Ecto neural progenitor cell (in vitro differentiated cells): ENCODE data around the gene KCTD6.

Source experiments
- DNase-seq: peaks from one replicate; pipeline ENCODE4 v3.0.0-alpha.2; 2018; ENCODE audit warnings: low spot score

The KCTD6 gene

DNA sequence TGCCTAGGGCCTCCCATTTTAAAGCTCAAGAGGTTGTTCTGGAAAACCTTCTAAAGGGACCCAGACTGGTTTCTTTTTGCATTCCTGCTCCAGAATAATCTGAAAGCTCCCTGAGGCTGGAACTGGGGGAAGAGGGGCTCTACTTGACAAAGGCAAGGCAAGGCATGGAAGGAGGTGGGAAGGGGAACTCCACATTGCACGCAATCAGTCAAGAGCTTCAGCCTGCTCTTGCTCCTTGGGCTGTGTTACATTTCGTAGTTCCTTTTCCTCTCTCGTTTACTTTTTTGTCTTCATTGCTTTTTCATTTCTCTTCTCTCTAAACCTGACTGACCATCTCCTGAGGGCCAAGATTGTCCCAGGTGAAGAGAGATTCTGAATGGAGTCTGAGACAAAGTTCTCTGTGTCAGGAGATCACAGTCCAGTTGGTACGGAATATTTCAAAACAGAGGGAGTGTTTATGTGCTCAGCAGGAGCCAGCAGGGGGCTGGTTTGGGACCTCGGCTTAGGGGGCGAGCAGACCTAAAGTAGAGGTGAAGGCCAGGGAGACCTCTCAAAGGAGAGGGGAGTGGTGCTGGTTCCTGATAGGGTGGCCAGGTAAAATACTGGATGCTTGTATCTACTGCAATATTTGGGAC lies 6.0 kb upstream of the KCTD6 start:
- no peak for DNase-seq

DNA sequence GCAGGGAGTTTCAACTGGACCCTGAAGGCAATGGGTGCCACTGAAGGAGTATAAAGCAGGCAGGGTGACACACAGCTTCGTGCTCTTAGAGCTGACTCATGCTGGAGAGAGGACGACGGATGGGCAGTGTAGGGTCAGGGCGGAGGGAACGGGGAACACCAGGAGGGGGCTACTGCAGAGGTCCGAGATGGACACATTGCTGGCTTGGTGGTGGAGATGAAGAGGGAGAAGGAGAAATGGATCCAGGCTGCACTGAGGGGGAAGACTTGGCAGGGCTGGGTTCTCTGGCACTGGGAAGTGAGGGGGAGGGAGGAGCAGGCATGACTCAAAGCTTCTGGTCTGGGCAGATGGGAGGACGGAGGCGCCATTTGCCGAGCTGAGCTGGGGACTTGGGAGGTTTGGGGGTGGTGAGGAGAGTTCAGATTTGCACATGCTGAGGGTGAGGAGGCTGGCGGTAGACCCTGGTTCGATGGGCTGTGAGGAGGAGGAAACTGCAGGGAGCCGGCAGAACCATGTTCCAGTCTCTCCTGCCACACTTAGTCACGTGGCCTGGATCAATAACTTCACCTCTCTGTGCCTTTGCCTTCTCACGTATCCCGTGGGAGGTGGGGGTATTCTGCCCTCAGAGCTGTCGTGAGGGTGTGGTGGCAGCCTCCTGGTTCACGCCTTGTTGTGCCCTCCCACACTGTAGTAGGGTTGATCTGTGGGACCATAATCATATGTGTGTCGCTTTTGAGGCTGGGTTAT lies 4.6 kb upstream of the KCTD6 start:
- no peak for DNase-seq

GRCh38 chr3:58488967-58489366 lies 2.9 kb upstream of the KCTD6 start:
- DNase-seq: no peak

DNA sequence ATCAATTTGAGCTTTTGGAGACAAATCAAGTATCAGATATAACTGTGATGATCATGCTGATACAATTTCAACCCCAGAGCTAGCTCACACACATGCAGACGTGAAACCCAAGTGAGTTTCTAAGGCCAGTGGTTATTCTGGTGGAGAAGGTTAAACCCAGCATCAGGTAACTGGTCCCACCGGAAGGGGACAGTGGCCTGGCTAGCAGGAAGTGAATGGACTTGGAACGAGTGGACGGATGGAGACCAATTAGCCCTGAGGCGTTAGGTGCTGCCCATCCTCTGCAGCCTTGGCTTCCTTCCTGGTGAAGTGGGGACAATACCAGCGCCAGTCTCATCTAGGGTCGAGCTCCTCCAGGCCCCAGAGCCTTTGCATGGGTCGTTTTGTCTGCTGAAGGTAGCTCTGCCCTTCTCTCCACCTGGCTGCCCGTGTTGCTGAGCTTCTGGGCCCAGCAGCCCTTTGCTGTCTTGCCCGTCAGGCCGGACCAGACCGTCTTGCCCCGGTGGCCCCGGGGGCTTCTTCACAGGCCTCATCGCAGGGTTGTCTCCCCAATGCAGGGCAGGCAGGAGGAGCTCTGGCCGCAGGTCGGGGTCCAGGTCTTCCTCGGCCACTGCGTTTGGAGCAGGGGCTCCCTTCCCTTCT lies 915 bp upstream of the KCTD6 start:
- DNase-seq: peak; percentile 58

DNA sequence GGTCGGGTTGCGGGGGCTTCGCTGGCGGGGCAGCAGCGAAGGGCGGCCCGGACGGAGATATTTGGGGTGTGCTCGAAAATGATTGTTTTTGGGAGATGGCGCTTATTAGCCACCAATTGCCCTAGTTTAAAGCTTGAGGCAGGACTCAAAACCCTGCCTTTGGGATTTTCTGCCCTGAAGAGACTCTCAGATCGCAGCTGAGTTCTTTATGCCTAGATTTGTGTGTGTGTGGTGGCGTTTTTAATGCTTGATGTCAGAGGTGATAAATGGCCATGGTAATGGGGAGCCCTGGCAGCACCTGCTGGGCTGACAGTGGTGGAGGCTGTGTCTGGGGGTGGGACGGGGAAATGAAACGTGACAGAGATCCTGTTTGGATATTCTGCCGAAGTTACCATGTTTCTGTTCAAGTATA lies 604 bp downstream of the KCTD6 start:
- no peak for DNase-seq

GRCh38 chr3:58494107-58494506 lies 2.2 kb downstream of the KCTD6 start:
- no peak for DNase-seq

DNA sequence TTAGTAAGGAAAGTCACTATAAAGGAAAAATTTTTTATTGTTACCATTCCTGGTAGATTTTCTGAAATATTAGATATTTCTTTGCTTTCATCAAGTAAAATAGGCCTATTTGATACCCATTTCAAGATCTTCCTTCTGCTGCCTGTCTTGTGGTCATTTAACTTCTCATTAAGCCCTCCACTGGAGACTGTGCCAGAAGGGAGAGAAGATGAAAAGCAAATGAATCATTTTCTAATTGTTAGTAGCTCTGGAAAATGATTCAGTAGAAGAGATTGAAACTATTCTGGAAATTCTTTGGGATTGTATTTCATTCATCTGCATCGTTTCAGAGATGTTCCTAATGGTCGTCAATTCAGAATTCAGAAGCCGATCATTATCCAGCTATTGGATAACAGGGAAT lies 3.2 kb downstream of the KCTD6 start:
- no peak for DNase-seq

DNA sequence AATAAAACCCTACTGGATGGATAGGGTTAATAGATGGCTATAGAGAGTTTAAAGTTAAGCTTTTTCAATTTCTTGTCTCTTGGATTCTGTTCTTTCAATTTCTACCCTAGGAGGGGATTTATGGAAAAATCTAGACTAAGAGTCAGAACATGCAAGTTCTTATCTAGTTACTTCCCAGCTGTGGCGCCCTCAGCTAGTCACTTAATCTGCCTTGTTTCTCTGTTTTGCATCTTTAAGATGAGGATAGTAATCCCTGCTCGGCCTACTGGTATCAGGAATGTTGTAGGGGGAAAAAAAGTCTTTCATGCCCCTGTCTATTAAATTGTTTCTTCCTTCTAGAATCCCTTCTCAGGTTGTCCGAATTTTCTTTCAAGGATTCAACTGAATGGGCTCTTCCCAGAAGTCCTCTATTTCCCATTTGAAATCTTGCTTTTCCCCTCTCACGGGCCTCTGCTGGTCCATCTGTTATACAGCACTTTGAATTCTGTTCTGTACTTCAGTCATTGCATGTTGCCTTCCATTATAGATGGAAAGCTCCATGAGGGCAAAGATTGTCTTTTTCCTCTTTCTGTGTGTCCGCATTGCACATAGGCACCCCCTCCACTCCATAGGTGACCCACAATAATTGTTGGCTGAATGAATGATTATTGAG lies 4.4 kb downstream of the KCTD6 start:
- no peak for DNase-seq

DNA sequence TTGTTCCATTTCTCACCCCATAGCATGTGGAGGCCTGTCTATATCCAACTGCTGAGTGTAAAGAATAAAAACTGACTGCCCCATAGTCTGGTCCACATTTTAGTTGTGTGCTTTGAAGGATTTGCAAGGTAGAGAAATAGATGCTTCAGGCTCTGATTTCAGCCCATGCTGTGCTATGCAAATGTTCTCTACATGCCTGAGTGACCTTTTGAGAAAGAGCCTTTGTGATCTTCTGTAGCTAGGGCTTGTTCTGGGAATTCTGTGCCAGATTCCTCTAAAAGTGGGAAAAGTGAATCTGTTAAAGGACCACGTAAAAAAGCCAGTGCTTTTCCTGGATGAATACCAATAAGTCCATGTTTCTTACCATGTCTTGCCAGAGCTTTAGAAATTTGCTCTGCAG lies 5.2 kb downstream of the KCTD6 start:
- DNase-seq: no peak

GRCh38 chr3:58502872-58503271 lies 11.0 kb downstream of the KCTD6 start:
- DNase-seq: no peak

DNA sequence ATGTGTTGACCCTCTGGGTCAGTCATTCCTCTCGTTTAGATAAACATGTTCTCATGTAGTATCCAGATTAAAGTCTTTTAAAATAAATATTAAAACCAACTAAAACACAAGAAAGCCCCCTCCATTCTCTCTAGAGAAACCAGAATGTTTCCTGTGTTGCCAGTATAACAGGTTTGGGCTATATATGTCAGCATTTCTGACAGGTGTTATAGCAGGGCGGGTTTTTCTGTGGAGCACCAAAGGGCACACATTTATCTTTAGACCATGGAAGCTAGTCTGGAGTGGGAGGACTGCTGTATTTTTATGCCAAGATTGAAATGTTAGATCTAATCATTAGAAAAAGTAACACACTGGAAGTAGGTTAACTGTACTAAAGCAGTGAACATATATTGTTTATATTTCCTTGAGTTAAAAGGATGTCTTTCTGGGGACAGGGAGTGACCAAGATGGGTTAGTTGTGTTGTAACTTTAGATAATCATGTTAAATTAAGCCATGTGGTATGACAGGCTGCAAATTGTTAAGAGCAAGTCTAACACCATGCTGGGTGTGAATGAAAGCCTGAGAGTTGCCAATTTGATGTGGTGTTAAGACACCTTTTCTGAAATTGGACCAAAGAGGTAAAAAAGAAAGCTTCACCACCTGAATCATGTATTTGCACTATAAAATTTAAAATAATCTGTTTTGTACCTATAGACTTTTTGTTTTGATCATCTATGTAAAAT lies 15.6 kb downstream of the KCTD6 start:
- no peak for DNase-seq

DNA sequence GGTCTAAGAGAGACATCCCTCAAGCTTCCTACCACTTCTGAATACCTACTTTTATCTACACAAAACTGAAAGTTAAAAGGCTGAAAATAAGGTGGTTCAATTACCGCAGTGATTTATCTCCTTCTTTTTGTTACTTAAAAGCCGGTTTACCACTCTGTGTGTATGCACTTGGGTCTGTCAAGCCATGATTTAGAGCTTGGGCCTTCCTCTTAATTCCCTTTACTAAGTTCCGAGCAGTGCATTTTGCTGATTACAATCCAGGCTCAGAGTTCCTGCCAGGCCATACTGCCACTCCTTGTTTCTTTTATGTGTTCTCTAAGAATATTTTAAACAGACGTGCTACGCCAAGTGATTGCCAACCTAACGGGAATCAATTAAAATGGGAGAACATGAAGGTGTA lies 16.5 kb downstream of the KCTD6 start:
- no peak for DNase-seq

GRCh38 chr3:58514405-58514804 lies 22.5 kb downstream of the KCTD6 start:
- no peak for DNase-seq

GRCh38 chr3:58518291-58518789 lies 26.4 kb downstream of the KCTD6 start:
- no peak for DNase-seq

DNA sequence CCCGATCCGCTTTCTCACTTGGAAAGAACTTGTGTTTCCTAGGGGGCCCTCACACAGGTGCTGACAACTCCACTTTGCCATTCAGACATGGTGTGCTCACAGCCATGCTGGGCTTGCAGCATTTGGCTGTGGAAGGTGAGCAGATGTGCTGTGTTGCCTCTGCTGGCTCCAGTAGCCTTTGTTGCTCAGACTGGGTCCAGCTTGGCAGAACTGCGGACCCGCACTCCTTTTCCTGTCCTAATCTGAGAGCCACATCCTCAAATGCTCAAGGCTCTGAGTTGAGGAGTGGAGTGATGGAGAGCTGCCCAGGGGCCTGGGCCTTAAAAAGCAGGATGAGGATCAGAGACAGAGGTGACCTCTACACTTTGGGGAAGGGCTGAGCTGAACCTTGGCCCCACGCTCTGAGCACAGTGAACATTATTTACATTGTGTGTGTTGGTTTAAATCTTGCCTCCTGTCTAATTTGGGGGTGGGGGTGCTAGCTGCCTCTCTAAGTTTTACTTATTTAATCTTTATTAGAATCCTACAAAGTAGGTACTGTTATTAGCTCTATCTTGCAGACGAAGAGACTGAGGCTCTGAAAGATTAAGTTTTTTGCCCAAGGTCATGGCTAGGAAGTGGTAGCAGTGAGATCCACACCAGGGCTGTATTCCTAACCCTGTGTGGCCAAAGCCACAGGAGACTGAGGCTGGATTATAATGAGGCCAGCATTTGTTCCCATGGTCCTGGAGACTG lies 27.9 kb downstream of the KCTD6 start:
- no peak for DNase-seq

- DNase-seq: no peak
These were observed 28.8 kb downstream of the KCTD6 start for GRCh38 chr3:58520403-58521335.

- DNase-seq: no peak
These were observed 29.4 kb downstream of the KCTD6 start for GRCh38 chr3:58521336-58521670.

DNA sequence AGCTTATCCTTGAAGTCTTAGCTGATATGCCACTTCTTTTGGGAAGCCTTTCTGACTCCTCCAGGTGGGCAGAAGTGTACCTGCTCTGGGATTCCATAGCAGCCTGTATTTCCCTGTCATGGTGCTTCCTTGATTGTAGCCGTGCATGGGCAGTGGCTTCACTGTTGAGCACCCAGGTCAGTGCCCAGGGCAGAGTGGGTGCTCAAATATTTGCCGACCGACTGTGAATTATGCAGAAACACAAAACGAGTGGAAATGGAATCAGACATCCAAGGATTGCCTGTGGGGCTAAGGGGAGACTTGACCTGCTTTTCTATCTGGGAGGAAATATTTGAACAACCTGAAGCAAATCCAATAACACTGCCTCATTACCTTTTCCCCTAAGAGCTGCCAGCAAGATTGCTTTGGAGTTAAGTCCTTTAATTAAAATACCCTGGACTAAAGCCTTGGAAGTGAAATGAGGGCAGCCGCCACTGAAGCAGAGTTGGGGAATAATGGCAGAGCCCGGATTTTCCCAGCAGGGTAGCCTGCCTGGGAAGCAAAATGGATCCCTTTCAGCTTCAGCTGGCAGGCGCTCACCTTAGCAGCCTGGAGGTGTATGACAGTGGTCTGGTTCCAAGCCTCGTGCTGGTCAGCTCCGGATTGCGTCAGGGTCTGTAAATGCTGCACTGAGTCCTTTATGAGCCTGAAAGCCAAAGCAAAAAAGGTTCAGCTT lies 30.2 kb downstream of the KCTD6 start:
- DNase-seq: peak; percentile 67

DNA sequence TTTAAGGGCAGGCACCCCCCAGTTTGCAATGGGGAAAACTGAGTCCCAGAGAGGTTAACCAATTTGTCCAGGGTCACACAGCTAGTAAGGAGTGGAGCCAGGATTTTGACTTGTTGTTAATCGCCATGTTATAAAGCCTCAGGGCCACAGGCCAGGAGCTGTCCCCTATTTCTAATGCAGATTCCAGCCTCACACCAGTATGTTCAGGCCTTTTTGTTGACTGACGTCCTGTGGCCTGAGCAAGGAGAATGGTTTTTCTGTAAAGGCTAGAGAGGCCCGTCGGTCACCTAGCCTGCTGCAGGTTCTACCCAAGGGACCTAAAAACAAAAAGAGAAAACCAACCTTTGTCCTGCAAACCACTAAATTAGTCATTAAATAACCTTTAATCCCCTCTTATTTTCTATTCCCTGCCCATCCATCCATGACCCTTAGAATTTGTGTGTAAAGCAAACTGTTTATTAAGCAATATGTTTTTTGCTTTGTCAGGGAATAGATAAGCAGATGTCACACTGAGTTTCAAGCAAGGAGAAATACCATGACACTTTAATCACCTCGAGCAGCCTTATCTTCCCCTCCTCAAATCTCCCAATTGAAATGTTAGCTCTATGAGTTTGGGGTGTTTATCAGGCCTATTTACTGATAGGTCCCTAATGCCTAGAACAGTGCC lies 31.0 kb downstream of the KCTD6 start:
- DNase-seq: no peak
